ENCODE measurements around the gene C8A. TPM values are rescaled to one million over a fixed set of nuclear protein-coding genes. Genes with fewer than 3 reads are reported as not detected.

C8A gene
- total and polyA plus RNA-seq, 10 of the 15 experiments (the other 5 are each of a cell fraction or from before 2014, with no cell fraction given), result not detected

- ChIA-PET POLR2A (interaction anchor here (0.7 kb wide), 2 partner anchors 695 to 1605 kb away, joined by 3 read pairs; no protein-coding TSS in a partner anchor), RAD21 (ENCODE audit: unreplicated experiment) (interaction anchor here (1.1 kb wide), 1 partner anchor 234 kb away, joined by 6 read pairs; no protein-coding TSS in a partner anchor), CTCF (interaction anchor here (0.5 to 4.0 kb wide), 10 partner anchors 9 to 1599 kb away, joined by 3 to 15 read pairs (median 4); no protein-coding TSS in a partner anchor), SMC1A (ENCODE audit: uncharacterized antibody, unreplicated experiment) (interaction anchor here (0.9 to 1.9 kb wide), 3 partner anchors 13 to 234 kb away, joined by 3 to 6 read pairs (median 5); no protein-coding TSS in a partner anchor)
- ATAC-seq, result no peak
- H2AFZ ChIP-seq (ENCODE audit: control insufficient read depth, low read depth, low read length), result no peak overlapping the region
- BruUV-seq (replicated peaks), result no TSS peak
- 43% methylated on average over 6 of the region's 6 CpGs for WGBS (ENCODE audit: insufficient coverage, insufficient replicate concordance, low lambda C conversion rate, missing lambda C conversion rate)
- no peaks in the 10 kb centered on the region for H3K4me1 ChIP-seq (ENCODE audit: control insufficient read depth, insufficient read depth, low read length)
- in situ Hi-C loops (cut with MboI), result no loop called here
- H3K4me3 ChIP-seq, result no peak overlapping the region
- H3K79me2 ChIP-seq (ENCODE audit: control insufficient read depth, insufficient read depth, low read length), result no peaks in the 10 kb centered on the region
- no peaks in the 10 kb centered on the region for H3K9me3 ChIP-seq (replicated peaks; ENCODE audit: control insufficient read depth, insufficient read depth, low read length)
- no peak for DNase-seq (ENCODE audit: low read depth, low spot score)
- intact Hi-C loops (cut with micrococcal nuclease; ENCODE audit: unreplicated experiment), result no loop called here
- H4K20me1 ChIP-seq (ENCODE audit: control insufficient read depth, insufficient read depth), result no peaks in the 10 kb centered on the region
- no peak overlapping the region for H3K4me2 ChIP-seq (ENCODE audit: control insufficient read depth, insufficient read depth)
- FAIRE-seq, result no peak
- no peaks in the 10 kb centered on the region for H3K36me3 ChIP-seq (ENCODE audit: control insufficient read depth in 2 of 2, insufficient read depth in 2 of 2, low read length in 1 of 2)
- TF ChIP-seq ELK1 (IDR thresholded peaks at IDR 0.05; ENCODE audit: low read depth, low read length) (no peak), SREBF1 (IDR thresholded peaks at IDR 0.05; ENCODE audit: low read length) (no peak), POU2F2 (IDR thresholded peaks at IDR 0.05; ENCODE audit: borderline replicate concordance, low read depth, low read length) (no peak)
- no peak overlapping the region for H3K27ac ChIP-seq (ENCODE audit: control insufficient read depth, insufficient read depth)
- H3K27me3 ChIP-seq (replicated peaks in 1 of 2; ENCODE audit: control insufficient read depth in 2 of 2, insufficient read depth in 2 of 2, low read length in 1 of 2), result no peaks in the 10 kb centered on the region
- no peak overlapping the region for H3K9ac ChIP-seq (ENCODE audit: control insufficient read depth, insufficient read depth, low read length)
Observed at GRCh38 chr1:56817716-56818463, 36.7 kb upstream of the C8A start.

GRCh38 chr1:56819387-56819899, 35.2 kb upstream of the C8A start, which contains the start of gene FYB2:
Gene FYB2, minus strand, starts transcription at chr1:56819404. Its CDS starts 114 bp downstream, at chr1:56819290.
- no peak for TF ChIP-seq HDGF (IDR thresholded peaks at IDR 0.05)
- TF ChIP-seq ZBTB33 (IDR thresholded peaks at IDR 0.05), result no peak
- no peak for TF ChIP-seq NBN (IDR thresholded peaks at IDR 0.05)
- TF ChIP-seq CEBPZ (IDR thresholded peaks at IDR 0.05; ENCODE audit: low read depth, low read length), result no peak
- no peak for TF ChIP-seq CREB1 (IDR thresholded peaks at IDR 0.05; ENCODE audit: low read depth)
- no peak for TF ChIP-seq SUZ12 (IDR thresholded peaks at IDR 0.05; ENCODE audit: unreplicated experiment)
- TF ChIP-seq SMARCA5 (IDR thresholded peaks at IDR 0.05), result no peak

More at GRCh38 chr1:56819387-56819899, 35.2 kb upstream of the C8A start, which contains the start of gene FYB2:
- ChIA-PET RAD21 (ENCODE audit: unreplicated experiment) (interaction anchor here (0.5 to 1.5 kb wide), 3 partner anchors 55 to 710 kb away, joined by 3 read pairs; no protein-coding TSS in a partner anchor), CTCF (interaction anchor here (0.7 to 3.6 kb wide), 5 partner anchors 16 to 110 kb away, joined by 3 to 18 read pairs (median 9); no protein-coding TSS in a partner anchor), POLR2A (no interaction called here), SMC1A (ENCODE audit: uncharacterized antibody, unreplicated experiment) (interaction anchor here (1.3 to 2.1 kb wide), 2 partner anchors 23 to 1534 kb away, joined by 3 to 7 read pairs; no protein-coding TSS in a partner anchor)
- ATAC-seq, result peak; percentile 13
- in situ Hi-C loops (cut with MboI), result no loop called here
- Histone ChIP-seq H3K9ac (ENCODE audit: control insufficient read depth, insufficient read depth, low read length) (no peak within 1 kb of the TSS), H3K9me3 (replicated peaks; ENCODE audit: control insufficient read depth, insufficient read depth, low read length) (no peaks in the 10 kb centered on the region), H3K27ac (ENCODE audit: control insufficient read depth, insufficient read depth) (no peak within 1 kb of the TSS), H3K4me3 (no peak within 1 kb of the TSS), H3K27me3 (replicated peaks in 1 of 2; ENCODE audit: control insufficient read depth in 2 of 2, insufficient read depth in 2 of 2, low read length in 1 of 2) (no peaks in the 10 kb centered on the region), H2AFZ (ENCODE audit: control insufficient read depth, low read depth, low read length) (no peak within 1 kb of the TSS), H3K4me1 (ENCODE audit: control insufficient read depth, insufficient read depth, low read length) (no peaks in the 10 kb centered on the region), H3K4me2 (ENCODE audit: control insufficient read depth, insufficient read depth) (no peak within 1 kb of the TSS), H3K79me2 (ENCODE audit: control insufficient read depth, insufficient read depth, low read length) (no peaks in the 10 kb centered on the region), H4K20me1 (ENCODE audit: control insufficient read depth, insufficient read depth) (no peaks in the 10 kb centered on the region), H3K36me3 (ENCODE audit: control insufficient read depth in 2 of 2, insufficient read depth in 2 of 2, low read length in 1 of 2) (no peaks in the 10 kb centered on the region)
- FAIRE-seq, result no peak
- no peak for DNase-seq (ENCODE audit: low read depth, low spot score)
- BruUV-seq (replicated peaks), result no TSS peak
- WGBS (ENCODE audit: insufficient coverage, insufficient replicate concordance, low lambda C conversion rate, missing lambda C conversion rate), result 40% methylated on average over 10 of the region's 10 CpGs
- intact Hi-C loops (cut with micrococcal nuclease; ENCODE audit: unreplicated experiment), result no loop called here

Data from GM12878 (cell line).